ENCODE measurements around the gene YY1AP1.
"Not testable (repeated sequence)": the region's sequence is repeated elsewhere in the genome, so short reads cannot be mapped to it uniquely, and the experiment has no call there.

Gene YY1AP1

GRCh38 chr1:155715777-155716176 is 27.2 kb upstream of the YY1AP1 start:
- DNase-seq (ENCODE audit: extremely low read depth, insufficient read length): no peak
- Histone ChIP-seq H3K4me3 (replicated peaks; ENCODE audit: low read depth, low read length) (no peak overlapping the region), H3K27me3 (replicated peaks; ENCODE audit: control insufficient read depth, insufficient read depth, low read length) (no peaks in the 10 kb centered on the region), H3K36me3 (ENCODE audit: control insufficient read depth, insufficient read depth, low read length) (peaks cover 2% of the 10 kb centered on the region)
- TF ChIP-seq CTCF (IDR thresholded peaks at IDR 0.05; ENCODE audit: insufficient read depth, low read length, poor library complexity, severe bottlenecking): no peak

GRCh38 chr1:155715056-155715455 is 26.5 kb upstream of the YY1AP1 start:
- not testable (repeated sequence) for H3K27me3 ChIP-seq (replicated peaks; ENCODE audit: control insufficient read depth, insufficient read depth, low read length); DNase-seq (ENCODE audit: extremely low read depth, insufficient read length); H3K4me3 ChIP-seq (replicated peaks; ENCODE audit: low read depth, low read length); H3K36me3 ChIP-seq (ENCODE audit: control insufficient read depth, insufficient read depth, low read length)

- peaks cover 3% of the 10 kb centered on the region for H3K36me3 ChIP-seq (ENCODE audit: control insufficient read depth, insufficient read depth, low read length)
- no peaks in the 10 kb centered on the region for H3K27me3 ChIP-seq (replicated peaks; ENCODE audit: control insufficient read depth, insufficient read depth, low read length)
- no peak overlapping the region for H3K4me3 ChIP-seq (replicated peaks; ENCODE audit: low read depth, low read length)
- TF ChIP-seq CTCF (IDR thresholded peaks at IDR 0.05; ENCODE audit: insufficient read depth, low read length, poor library complexity, severe bottlenecking): no peak
- DNase-seq (ENCODE audit: extremely low read depth, insufficient read length): no peak
Observed at GRCh38 chr1:155713075-155713474, 24.5 kb upstream of the YY1AP1 start.

- not testable (repeated sequence) for DNase-seq (ENCODE audit: extremely low read depth, insufficient read length); H3K36me3 ChIP-seq (ENCODE audit: control insufficient read depth, insufficient read depth, low read length); H3K27me3 ChIP-seq (replicated peaks; ENCODE audit: control insufficient read depth, insufficient read depth, low read length); H3K4me3 ChIP-seq (replicated peaks; ENCODE audit: low read depth, low read length)
Observed at GRCh38 chr1:155712636-155713035, 24.1 kb upstream of the YY1AP1 start.

- not testable (repeated sequence) for H3K36me3 ChIP-seq (ENCODE audit: control insufficient read depth, insufficient read depth, low read length)
Observed at GRCh38 chr1:155711457-155711856, 22.9 kb upstream of the YY1AP1 start.

GRCh38 chr1:155709391-155709790 is 20.8 kb upstream of the YY1AP1 start:
- no peak for DNase-seq (ENCODE audit: extremely low read depth, insufficient read length)
- H3K36me3 ChIP-seq (ENCODE audit: control insufficient read depth, insufficient read depth, low read length): peaks cover 3% of the 10 kb centered on the region
- TF ChIP-seq CTCF (IDR thresholded peaks at IDR 0.05; ENCODE audit: insufficient read depth, low read length, poor library complexity, severe bottlenecking): no peak
- H3K4me3 ChIP-seq (replicated peaks; ENCODE audit: low read depth, low read length): no peak overlapping the region
- H3K27me3 ChIP-seq (replicated peaks; ENCODE audit: control insufficient read depth, insufficient read depth, low read length): no peaks in the 10 kb centered on the region

More at GRCh38 chr1:155711457-155711856, 22.9 kb upstream of the YY1AP1 start:
- H3K4me3 ChIP-seq (replicated peaks; ENCODE audit: low read depth, low read length); H3K27me3 ChIP-seq (replicated peaks; ENCODE audit: control insufficient read depth, insufficient read depth, low read length); DNase-seq (ENCODE audit: extremely low read depth, insufficient read length): not testable (repeated sequence)

- DNase-seq (ENCODE audit: extremely low read depth, insufficient read length): no peak
- Histone ChIP-seq H3K27me3 (replicated peaks; ENCODE audit: control insufficient read depth, insufficient read depth, low read length) (no peaks in the 10 kb centered on the region), H3K4me3 (replicated peaks; ENCODE audit: low read depth, low read length) (no peak overlapping the region), H3K36me3 (ENCODE audit: control insufficient read depth, insufficient read depth, low read length) (peaks cover 1% of the 10 kb centered on the region; the same call in 1 of the 2 replicates)
- no peak for TF ChIP-seq CTCF (IDR thresholded peaks at IDR 0.05; ENCODE audit: insufficient read depth, low read length, poor library complexity, severe bottlenecking)
Observed at GRCh38 chr1:155706139-155706538, 17.6 kb upstream of the YY1AP1 start.

GRCh38 chr1:155704414-155704813 is 15.8 kb upstream of the YY1AP1 start:
- H3K4me3 ChIP-seq (replicated peaks; ENCODE audit: low read depth, low read length); DNase-seq (ENCODE audit: extremely low read depth, insufficient read length); H3K27me3 ChIP-seq (replicated peaks; ENCODE audit: control insufficient read depth, insufficient read depth, low read length); H3K36me3 ChIP-seq (ENCODE audit: control insufficient read depth, insufficient read depth, low read length): not testable (repeated sequence)

Measured in GM06990 (cell line).